Gastroesophageal sphincter (tissue), 4 donors: ENCODE results near the gene ODAD3. TPM values are rescaled to one million over a fixed set of nuclear protein-coding genes. Genes with fewer than 3 reads are reported as not detected.

Experiments
- ATAC-seq: fragments of 150-250 bp; one replicate; pipeline ENCODE4 v1.9.1; 2016; ENCODE audit warnings: mild to moderate bottlenecking, moderate library complexity
- H3K27ac ChIP-seq, 4 donors: fragments of 200-600 bp; sonication (generic) in 3 of 4; 1 replicate in 3 of 4; 2 replicates in 1 of 4; pipeline ENCODE4 v1.5.1; 2016 to 2019
- H3K27me3 ChIP-seq: fragments of 200-600 bp; sonication (generic); one replicate; pipeline ENCODE4 v1.5.1; 2019
- H3K36me3 ChIP-seq, 2 donors: fragments of 200-600 bp; sonication (generic); one replicate each; pipeline ENCODE4 v1.5.1; 2019; ENCODE audit warnings: control low read depth in 1 of 2
- H3K4me1 ChIP-seq, 3 donors: fragments of 200-600 bp; sonication (generic); 1 replicate in 2 of 3; 2 replicates in 1 of 3; pipeline ENCODE4 v1.5.1; 2016 to 2019; ENCODE audit warnings: control low read depth in 2 of 3
- H3K4me3 ChIP-seq, 2 donors: fragments of 200-600 bp; sonication (generic); one replicate each; pipeline ENCODE4 v1.5.1; 2019; ENCODE audit warnings: mild to moderate bottlenecking in 1 of 2, moderate library complexity in 1 of 2
- H3K9me3 ChIP-seq, 3 donors: fragments of 200-600 bp; sonication (generic); one replicate each; pipeline ENCODE4 v1.5.1; 2017 to 2019; ENCODE audit warnings: control low read depth in 2 of 3
- CTCF ChIP-seq, 4 experiments: fragments of 200-600 bp in 2 of 4; fragments of 450-650 bp in 2 of 4; sonication (generic) in 1 of 4; IDR thresholded peaks; one replicate each; pipeline ENCODE4 v1.5.1; 2017 to 2019; ENCODE audit warnings: antibody characterized with exemption in 4 of 4, mild to moderate bottlenecking in 2 of 4, moderate library complexity in 2 of 4
- EP300 ChIP-seq: sonication (generic); formaldehyde crosslinking; IDR thresholded peaks from one replicate; pipeline ENCODE4 v1.6.1; 2017; ENCODE audit warnings: antibody characterized with exemption, mild to moderate bottlenecking
- POLR2A ChIP-seq, 2 donors: fragments of 450-650 bp; IDR thresholded peaks; one replicate each; pipeline ENCODE4 v1.6.1; 2017; ENCODE audit warnings: antibody characterized with exemption in 2 of 2, mild to moderate bottlenecking in 2 of 2, moderate library complexity in 1 of 2
- POLR2AphosphoS5 ChIP-seq: sonication (generic); formaldehyde crosslinking; IDR thresholded peaks from one replicate; pipeline ENCODE4 v1.6.1; 2017; ENCODE audit warnings: antibody characterized with exemption
- WGBS, 2 donors: methylation state at CpG; one replicate each; pipeline ENCODE4 v1.1.5; 2018; ENCODE audit warnings: low coverage in 1 of 2; 5-methylcytosine and 5-hydroxymethylcytosine counted together
- total RNA-seq, 4 donors: library from RNA; depleted of rRNA; stranded (reverse); fragments of >200 nt; gene quantifications; one replicate each; pipeline ENCODE4 v1.1.0, GENCODE V29; 2016

ODAD3 gene
- 1 to 10 TPM in 1 of 4 donors, under 1 TPM in 1, not detected in 2; 0.27 to 1.4 TPM for total RNA-seq

- peak within 1 kb of the TSS; percentile 62 to 88 (median 84) for H3K27ac ChIP-seq
- peaks cover 0 to 40% of the 10 kb centered on the region in 2 donors for H3K36me3 ChIP-seq
- ATAC-seq, result peak; percentile 98
- no peaks in the 10 kb centered on the region for H3K9me3 ChIP-seq
- H3K4me3 ChIP-seq, result peak within 1 kb of the TSS; percentile 60 to 65
- H3K27me3 ChIP-seq, result no peaks in the 10 kb centered on the region
- WGBS, 2 donors, result 0% methylated on average over 1 to 12 of the region's 53 CpGs
- TF ChIP-seq EP300 (no peak), POLR2A (IDR thresholded peaks at IDR 0.05) (peak in 1 of 2 donors; percentile 40), POLR2AphosphoS5 (peak; percentile 99), CTCF (IDR thresholded peaks at IDR 0.05) (peak in 3 of 4 experiments; percentile 85 to 98 (median 97))
- peaks cover 0 to 30% (median 13%) of the 10 kb centered on the region in 3 donors for H3K4me1 ChIP-seq
Observed at GRCh38 chr19:11435057-11435832, at the start of gene ODAD3, which contains the start of gene PRKCSH. Gene ODAD3, minus strand, starts transcription at chr19:11435121. Its CDS starts 105 bp downstream, at chr19:11435016. Gene PRKCSH, plus strand, starts transcription at chr19:11435635. Its CDS starts 483 bp downstream, at chr19:11436118.

GRCh38 chr19:11483366-11484111 is 48.6 kb upstream of the ODAD3 start:
- 100% methylated on average over 1 of the region's 57 CpGs; no CpG with 5 or more reads in 1 of the 2 donors for WGBS, 2 donors
- no peak for ATAC-seq
- Histone ChIP-seq H3K9me3 (peaks cover 0 to 5% (median 0%) of the 10 kb centered on the region in 3 donors), H3K27ac (no peak overlapping the region), H3K36me3 (peaks cover 0 to 53% of the 10 kb centered on the region in 2 donors), H3K27me3 (peaks cover 86% of the 10 kb centered on the region), H3K4me3 (no peak overlapping the region), H3K4me1 (peaks cover 3 to 42% (median 24%) of the 10 kb centered on the region in 3 donors)
- TF ChIP-seq POLR2A (IDR thresholded peaks at IDR 0.05) (no peak), EP300 (no peak), POLR2AphosphoS5 (no peak)

- H3K4me1 ChIP-seq, result peaks cover 3 to 42% (median 24%) of the 10 kb centered on the region in 3 donors
- H3K36me3 ChIP-seq, result peaks cover 0 to 42% of the 10 kb centered on the region in 2 donors
- peak overlapping the region in 1 of 4 donors; percentile 38 for H3K27ac ChIP-seq
- WGBS, 2 donors, result 7 to 19% methylated on average over 4 to 7 of the region's 58 CpGs
- peak overlapping the region in 1 of 2 donors; percentile 41 for H3K4me3 ChIP-seq
- ATAC-seq, result peak; percentile 83
- peaks cover 0 to 5% (median 0%) of the 10 kb centered on the region in 3 donors for H3K9me3 ChIP-seq
- TF ChIP-seq POLR2AphosphoS5, result peak; percentile 11
- TF ChIP-seq EP300, result no peak
- TF ChIP-seq CTCF (IDR thresholded peaks at IDR 0.05), result peak in 3 of 4 experiments; percentile 96 to 97 (median 96)
- no peak for TF ChIP-seq POLR2A (IDR thresholded peaks at IDR 0.05)
- H3K27me3 ChIP-seq, result peaks cover 86% of the 10 kb centered on the region
Observed at GRCh38 chr19:11482384-11483050, 47.6 kb upstream of the ODAD3 start.

- peaks cover 0 to 5% (median 0%) of the 10 kb centered on the region in 3 donors for H3K9me3 ChIP-seq
- TF ChIP-seq EP300 (no peak), CTCF (IDR thresholded peaks at IDR 0.05) (peak in 1 of 4 experiments; percentile 1), POLR2AphosphoS5 (no peak), POLR2A (IDR thresholded peaks at IDR 0.05) (no peak)
- H3K4me3 ChIP-seq, result peak overlapping the region in 1 of 2 donors; percentile 41
- H3K4me1 ChIP-seq, result peaks cover 3 to 42% (median 24%) of the 10 kb centered on the region in 3 donors
- H3K36me3 ChIP-seq, result peaks cover 0 to 35% of the 10 kb centered on the region in 2 donors
- H3K27ac ChIP-seq, result peak overlapping the region in 1 of 4 donors; percentile 38
- 0 to 18% methylated on average over 1 to 6 of the region's 50 CpGs for WGBS, 2 donors
- ATAC-seq, result peak; percentile 47
- H3K27me3 ChIP-seq, result peaks cover 79% of the 10 kb centered on the region
Observed at GRCh38 chr19:11481534-11482383, 46.8 kb upstream of the ODAD3 start.
